DMS153 treated with DMSO at 0.1 percent for 48 hours (cell line): ENCODE results near the gene FRS3.
"Not testable (repeated sequence)": the region's sequence is repeated elsewhere in the genome, so short reads cannot be mapped to it uniquely, and the experiment has no call there.

Source experiments
- DNase-seq: peaks from one replicate; lab custom pipeline; 2025; ENCODE audit not compliant: unreplicated experiment; lab: John Stamatoyannopoulos, UW

Gene FRS3

GRCh38 chr6:41779788-41780550 is at the start of gene FRS3:
FRS3 (minus strand) TSS chr6:41779900; CDS start chr6:41776987, 2,913 bp downstream.
- DNase-seq = peak; percentile 92

- no peak for DNase-seq
These were observed 46.8 kb upstream of the FRS3 start for GRCh38 chr6:41826343-41827022.

- no peak for DNase-seq
These were observed 45.2 kb upstream of the FRS3 start for GRCh38 chr6:41824571-41825569.

GRCh38 chr6:41823178-41823577 is 43.5 kb upstream of the FRS3 start:
- DNase-seq = no peak

- DNase-seq = no peak
These were observed 42.3 kb upstream of the FRS3 start for GRCh38 chr6:41822021-41822420.

- DNase-seq = no peak
These were observed 41.6 kb upstream of the FRS3 start for GRCh38 chr6:41821266-41821665.

GRCh38 chr6:41818271-41819054 is 38.8 kb upstream of the FRS3 start:
- no peak for DNase-seq

- DNase-seq = no peak
These were observed 35.9 kb upstream of the FRS3 start for GRCh38 chr6:41815587-41815986.

GRCh38 chr6:41814629-41815028 is 34.9 kb upstream of the FRS3 start:
- DNase-seq = no peak

- DNase-seq = no peak
These were observed 34.3 kb upstream of the FRS3 start for GRCh38 chr6:41813956-41814355.

GRCh38 chr6:41813469-41813868 is 33.8 kb upstream of the FRS3 start:
- DNase-seq = no peak

- not testable (repeated sequence) for DNase-seq
These were observed 32.2 kb upstream of the FRS3 start for GRCh38 chr6:41811946-41812345.

GRCh38 chr6:41811095-41811494 is 31.4 kb upstream of the FRS3 start:
- no peak for DNase-seq

- DNase-seq = no peak
These were observed 26.4 kb upstream of the FRS3 start for GRCh38 chr6:41805830-41806774.

GRCh38 chr6:41801380-41801779 is 21.7 kb upstream of the FRS3 start:
- DNase-seq = no peak

- no peak for DNase-seq
These were observed 19.8 kb upstream of the FRS3 start for GRCh38 chr6:41799559-41799911.

- no peak for DNase-seq
These were observed 19.3 kb upstream of the FRS3 start for GRCh38 chr6:41798901-41799558.

- no peak for DNase-seq
These were observed 16.8 kb upstream of the FRS3 start for GRCh38 chr6:41796474-41796873.

GRCh38 chr6:41791984-41792383 is 12.3 kb upstream of the FRS3 start:
- no peak for DNase-seq
